ENCODE results near the gene PAFAH2.
"Not testable (repeated sequence)": the region's sequence is repeated elsewhere in the genome, so short reads cannot be mapped to it uniquely, and the experiment has no call there.

Gene PAFAH2

DNA sequence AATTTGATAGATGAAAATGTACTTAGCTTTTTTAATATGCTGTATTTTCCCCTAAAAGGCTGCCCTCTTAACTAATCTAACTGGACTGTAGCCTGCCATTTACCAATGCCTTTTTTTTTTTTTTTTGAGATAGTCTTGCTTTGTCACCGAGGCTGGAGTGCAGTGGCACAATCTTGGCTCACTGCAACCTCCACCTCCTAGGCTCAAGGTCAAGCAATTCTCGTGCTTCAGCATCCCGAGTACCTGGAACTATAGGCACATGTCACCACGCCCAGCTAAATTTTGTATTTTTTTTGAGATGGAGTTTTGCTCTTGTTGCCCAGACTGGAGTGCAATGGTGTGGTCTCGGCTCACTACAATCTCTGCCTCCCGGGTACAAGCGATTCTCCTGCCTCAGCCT, 18.7 kb downstream of the PAFAH2 start:
- no peak for DNase-seq

DNA sequence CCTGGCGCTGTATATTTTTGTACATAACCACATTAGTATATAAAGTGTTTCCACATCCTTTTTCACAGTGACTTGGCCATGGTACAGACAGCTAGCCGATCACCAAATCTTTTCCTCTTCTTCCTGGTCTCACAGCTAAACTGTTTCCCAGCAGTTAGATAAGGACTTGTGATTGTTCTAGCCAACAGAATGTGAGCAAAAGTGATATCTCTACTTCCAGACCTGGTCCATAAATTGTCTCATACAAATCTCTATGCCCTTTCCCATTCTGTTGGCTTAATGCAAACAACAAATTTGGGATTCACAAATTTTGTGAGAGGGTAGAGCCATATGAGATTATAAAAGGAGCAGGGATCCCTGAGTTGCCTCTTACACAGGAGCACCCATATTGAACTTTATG, 19.5 kb downstream of the PAFAH2 start:
- no peak for DNase-seq

DNA sequence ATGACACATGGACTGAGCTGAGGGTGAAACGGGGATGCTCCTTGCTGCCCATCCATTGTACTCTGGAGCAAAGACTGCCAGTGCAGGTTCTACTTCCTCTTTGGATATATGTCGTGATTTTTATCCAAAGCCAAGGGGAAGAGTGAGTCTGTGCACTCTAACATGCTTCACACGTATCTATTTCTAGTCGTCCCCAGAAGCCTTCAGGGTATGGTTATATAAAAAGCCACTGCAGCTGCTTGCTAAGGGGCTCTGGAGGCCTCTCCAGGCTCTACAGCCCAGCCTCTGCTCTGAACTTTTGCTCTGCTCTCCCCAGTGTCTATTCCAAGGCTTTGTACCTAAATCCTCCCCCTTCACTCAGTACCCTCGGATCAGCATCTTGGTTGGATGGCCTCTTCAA, 20.1 kb downstream of the PAFAH2 start:
- no peak for DNase-seq

DNA sequence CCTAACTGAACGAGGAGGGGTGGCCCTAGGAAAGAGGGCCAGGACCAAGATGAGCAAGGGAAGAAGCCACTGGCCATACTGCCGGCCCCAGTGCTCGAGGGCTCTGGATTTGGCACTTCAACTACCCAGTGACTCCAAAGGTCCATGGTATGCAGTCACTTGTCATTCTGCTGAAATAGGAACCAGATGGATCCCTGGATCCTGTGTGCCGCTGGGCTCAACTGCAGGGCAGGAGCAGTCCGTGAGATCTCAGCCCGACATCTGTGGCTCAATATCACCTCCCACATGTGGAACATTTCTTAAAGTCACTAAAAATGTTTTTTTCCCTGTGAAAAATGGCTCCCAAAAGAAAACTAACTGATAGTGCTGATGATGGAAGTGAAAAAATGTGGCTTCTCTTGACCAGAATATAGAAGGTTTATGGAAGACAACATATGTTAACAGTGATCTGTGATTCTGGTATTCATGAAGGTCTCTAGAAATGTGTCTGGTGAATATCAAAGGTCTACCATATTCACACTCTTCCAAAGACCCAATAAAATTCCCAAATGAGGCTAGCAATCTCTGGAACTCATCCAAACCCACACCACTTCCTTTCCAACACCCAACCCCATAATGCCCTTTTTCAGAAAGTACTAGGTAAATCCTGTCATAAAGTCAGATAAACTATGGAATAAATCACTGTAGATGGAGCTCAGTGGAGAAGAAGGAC, 24.1 kb downstream of the PAFAH2 start:
- no peak for DNase-seq

- DNase-seq: no peak
Observed at GRCh38 chr1:25971811-25972180, 26.1 kb downstream of the PAFAH2 start.

GRCh38 chr1:25971066-25971810, 26.6 kb downstream of the PAFAH2 start:
- DNase-seq: peak; percentile 44

DNA sequence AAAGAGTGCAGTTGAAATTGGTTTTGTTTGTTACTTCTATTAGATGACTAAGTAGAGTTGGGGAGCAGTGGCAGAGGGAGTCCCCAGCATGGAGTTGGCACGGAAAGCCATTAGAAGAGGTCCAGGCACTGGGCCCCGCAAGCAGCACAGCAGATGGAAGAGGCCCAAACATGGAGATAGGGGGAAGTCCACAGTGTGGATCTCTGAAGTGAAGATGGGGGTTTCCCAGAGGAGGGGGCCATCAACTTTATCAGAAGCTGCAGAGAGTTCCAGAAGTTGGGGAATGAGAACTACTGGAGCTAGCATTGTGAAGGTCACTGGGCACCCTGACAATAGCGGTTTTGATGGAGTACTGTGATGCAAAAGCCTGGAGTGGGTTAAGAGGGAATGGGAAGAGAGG, 30.6 kb downstream of the PAFAH2 start:
- no peak for DNase-seq

DNA sequence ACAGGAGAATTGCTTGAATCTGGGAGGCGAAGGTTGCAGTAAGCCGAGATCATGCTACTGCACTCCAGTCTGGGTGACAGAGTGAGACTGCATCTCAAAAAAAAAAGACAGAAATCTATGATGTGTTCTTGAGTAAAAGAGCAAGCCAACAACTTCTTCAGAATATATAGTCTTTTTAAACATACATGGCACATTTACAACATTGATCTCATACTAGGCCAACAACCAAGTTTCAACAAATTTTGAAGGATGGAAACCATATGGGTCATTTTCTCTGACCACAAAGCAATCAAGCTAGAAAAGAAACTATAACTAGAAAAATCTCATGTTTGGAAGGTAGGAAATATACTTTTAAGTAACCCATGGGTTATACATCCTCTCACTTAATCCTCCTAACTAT, 38.3 kb downstream of the PAFAH2 start:
- DNase-seq: no peak

GRCh38 chr1:25958465-25958864, 39.4 kb downstream of the PAFAH2 start:
- DNase-seq: no peak

- DNase-seq: no peak
Observed at GRCh38 chr1:25955553-25955952, 42.3 kb downstream of the PAFAH2 start.

- DNase-seq: no peak
Observed at GRCh38 chr1:25954282-25954938, 43.5 kb downstream of the PAFAH2 start.

DNA sequence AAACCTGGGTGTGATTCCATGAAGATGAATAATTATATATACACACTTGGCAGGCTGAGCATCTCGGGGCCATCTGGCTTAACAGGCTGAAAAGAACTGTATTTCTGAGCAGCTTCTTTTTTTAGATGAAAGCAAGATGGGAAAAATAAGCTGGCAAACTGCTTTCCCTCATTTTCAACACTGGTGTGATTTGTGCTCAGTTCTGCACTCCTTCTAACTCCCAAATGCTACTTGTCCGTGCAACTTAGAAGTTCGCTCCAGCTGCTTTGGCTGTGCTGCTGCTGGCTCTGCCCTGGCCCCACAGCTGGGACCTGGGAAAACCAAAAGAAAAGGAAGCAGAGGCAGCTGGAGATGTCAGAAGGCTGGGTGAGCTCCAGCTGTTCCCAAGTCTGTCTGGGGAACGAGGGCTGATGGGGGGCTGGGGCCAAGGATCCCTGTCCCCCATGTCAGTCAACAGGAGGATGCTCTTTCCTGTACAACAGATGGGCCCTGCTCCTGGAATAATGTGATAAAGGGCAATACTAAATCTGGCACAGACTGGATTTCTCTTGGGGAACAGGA, 44.9 kb downstream of the PAFAH2 start:
- DNase-seq: no peak

- no peak for DNase-seq
Observed at GRCh38 chr1:25948641-25949040, 49.2 kb downstream of the PAFAH2 start.

- no peak for DNase-seq
Observed at GRCh38 chr1:25947027-25947426, 50.8 kb downstream of the PAFAH2 start.

DNA sequence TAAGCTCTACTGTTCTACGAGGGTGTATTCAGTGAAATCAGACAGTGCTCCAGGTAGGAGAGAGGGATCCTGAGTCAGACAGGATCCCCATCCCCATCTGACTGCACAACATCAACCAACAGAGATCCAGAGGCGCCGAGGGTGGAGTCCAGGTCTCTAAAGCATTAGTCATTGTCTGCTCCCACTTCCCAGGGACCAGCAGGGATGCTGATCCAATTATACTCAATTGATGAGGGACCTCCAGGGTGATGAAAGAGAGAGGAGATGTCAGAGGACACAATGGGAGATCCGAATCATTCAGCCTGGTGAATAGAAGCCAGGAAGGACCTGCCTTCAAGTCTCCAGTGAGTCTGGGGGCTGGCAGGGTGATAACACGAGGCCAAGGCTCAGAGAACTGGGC, 52.1 kb downstream of the PAFAH2 start:
- DNase-seq: no peak

GRCh38 chr1:25944986-25945385, 52.9 kb downstream of the PAFAH2 start:
- DNase-seq: no peak

GRCh38 chr1:25943511-25943910, 54.4 kb downstream of the PAFAH2 start:
- DNase-seq: not testable (repeated sequence)

GRCh38 chr1:25936947-25937346, 60.9 kb downstream of the PAFAH2 start:
- no peak for DNase-seq

- DNase-seq: no peak
Observed at GRCh38 chr1:25933479-25934365, 64.1 kb downstream of the PAFAH2 start.

DNA sequence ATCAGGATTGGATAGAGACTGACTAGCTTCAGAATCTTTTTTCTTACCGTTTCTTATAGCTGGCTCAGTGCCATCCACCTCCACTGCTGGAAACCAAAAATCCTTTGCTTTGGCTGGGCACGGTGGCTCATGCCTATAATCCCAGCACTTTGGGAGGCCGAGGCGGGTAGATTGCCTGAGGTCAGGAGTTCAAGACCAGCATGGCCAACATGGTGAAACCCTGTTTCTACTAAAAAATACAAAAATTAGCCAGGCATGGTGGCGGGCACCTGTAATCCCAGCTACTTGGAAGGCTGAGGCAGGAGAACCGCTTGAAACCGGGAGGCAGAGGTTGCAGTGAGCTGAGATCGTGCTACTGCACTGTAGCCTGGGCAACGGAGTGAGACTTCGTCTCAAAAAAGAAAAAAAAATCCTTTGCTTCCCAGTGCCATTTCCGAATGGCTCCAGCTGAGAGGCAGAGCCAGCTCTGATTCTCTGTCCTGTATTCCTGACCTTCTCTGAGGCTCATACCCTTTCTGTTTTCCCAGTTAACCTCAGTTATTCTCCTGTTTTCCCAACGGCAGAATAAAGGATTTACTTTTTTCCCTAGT, 65.0 kb downstream of the PAFAH2 start:
- not testable (repeated sequence) for DNase-seq

- DNase-seq: no peak
Observed at GRCh38 chr1:25932321-25932720, 65.5 kb downstream of the PAFAH2 start.

- no peak for DNase-seq
Observed at GRCh38 chr1:25929016-25929415, 68.8 kb downstream of the PAFAH2 start.

All from stimulated activated CD4-positive, alpha-beta T cell treated with anti-CD3 and anti-CD28 coated beads, Interleukin-15, amount 100 ng/mL, for 24 hours (primary cell).